ENCODE results near the gene DPH6.
A peak's percentile ranks its signal among the peaks of the same experiment; 100 is the strongest.
"Not testable (repeated sequence)": the region's sequence is repeated elsewhere in the genome, so short reads cannot be mapped to it uniquely, and the experiment has no call there.

DPH6 gene, protein sequence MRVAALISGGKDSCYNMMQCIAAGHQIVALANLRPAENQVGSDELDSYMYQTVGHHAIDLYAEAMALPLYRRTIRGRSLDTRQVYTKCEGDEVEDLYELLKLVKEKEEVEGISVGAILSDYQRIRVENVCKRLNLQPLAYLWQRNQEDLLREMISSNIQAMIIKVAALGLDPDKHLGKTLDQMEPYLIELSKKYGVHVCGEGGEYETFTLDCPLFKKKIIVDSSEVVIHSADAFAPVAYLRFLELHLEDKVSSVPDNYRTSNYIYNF

DNA sequence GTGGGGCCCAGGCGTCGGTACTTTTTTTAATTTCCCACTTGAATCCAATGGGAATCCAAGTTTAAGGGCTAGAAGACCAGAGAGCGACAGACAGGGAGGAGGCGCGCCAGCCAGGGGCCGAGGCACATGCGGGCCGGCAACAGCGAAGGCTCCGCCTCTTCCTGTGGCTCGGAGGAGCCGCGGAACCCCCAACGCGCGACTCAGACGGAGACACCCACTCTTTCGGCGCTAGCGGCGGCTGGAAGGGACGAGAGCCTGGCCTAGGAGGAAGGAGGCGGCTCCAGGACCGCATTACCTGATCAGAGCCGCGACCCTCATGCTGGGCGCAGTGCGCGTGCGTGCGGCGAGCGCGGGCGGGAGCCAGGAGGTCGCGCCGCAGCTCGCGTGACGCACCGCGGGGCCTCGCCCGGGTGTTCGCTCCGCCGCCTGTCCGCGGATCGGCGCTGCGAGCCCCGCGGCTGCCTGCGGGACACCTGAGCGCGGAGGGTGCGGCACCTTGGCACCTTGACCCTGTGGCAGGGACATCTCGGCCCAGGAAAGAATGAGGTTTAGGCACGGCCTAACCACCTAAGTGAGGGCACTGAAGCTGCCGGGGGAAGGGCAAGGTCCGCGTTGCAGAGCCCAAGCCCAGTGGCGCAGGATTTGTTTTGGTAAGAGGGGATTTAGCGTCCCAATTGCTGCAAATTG lies at the start of gene DPH6:
Gene DPH6 (minus strand): TSS at position 342 of the 687 bp plus-strand sequence. CDS start 24 bp downstream, at position 318.
- peak; percentile 87 for DNase-seq

DNA sequence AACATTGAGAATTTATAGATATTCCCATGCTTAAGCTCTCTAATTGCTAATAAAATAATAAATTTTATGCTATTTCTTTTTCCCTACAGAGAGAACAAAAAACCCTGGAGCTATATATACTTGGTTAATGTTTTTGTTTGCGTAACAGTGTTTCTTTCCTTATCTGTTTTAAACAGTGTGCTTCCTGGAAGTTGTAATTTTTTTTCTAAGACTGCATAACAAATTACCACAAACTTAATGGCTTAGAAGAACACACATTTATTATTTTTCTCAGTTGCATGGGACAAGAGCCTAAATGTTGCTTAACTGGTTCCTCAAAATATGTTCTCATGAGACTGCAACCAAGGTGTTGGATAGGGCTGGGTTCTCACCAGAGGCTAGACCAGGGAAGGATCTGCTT lies 49.7 kb upstream of the DPH6 start:
- no peak for DNase-seq

DNA sequence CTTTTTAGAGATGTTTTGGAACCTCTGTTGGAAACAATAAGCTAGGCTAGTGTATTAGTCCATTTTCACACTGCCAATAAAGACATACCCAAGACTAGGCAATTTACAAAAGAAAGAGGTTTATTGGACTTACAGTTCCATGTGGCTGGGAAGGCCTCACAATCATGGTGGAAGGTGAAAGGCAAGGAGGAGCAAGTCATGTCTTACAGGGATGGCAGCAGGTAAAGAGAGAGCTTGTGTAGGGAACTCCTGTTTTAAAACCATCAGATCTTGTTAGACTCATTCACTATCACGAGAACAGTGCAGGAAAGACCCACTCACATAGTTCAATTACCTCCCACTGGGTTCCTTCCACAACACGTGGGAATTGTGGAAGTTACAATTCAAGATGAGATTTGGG lies 46.0 kb upstream of the DPH6 start:
- DNase-seq: not testable (repeated sequence)

DNA sequence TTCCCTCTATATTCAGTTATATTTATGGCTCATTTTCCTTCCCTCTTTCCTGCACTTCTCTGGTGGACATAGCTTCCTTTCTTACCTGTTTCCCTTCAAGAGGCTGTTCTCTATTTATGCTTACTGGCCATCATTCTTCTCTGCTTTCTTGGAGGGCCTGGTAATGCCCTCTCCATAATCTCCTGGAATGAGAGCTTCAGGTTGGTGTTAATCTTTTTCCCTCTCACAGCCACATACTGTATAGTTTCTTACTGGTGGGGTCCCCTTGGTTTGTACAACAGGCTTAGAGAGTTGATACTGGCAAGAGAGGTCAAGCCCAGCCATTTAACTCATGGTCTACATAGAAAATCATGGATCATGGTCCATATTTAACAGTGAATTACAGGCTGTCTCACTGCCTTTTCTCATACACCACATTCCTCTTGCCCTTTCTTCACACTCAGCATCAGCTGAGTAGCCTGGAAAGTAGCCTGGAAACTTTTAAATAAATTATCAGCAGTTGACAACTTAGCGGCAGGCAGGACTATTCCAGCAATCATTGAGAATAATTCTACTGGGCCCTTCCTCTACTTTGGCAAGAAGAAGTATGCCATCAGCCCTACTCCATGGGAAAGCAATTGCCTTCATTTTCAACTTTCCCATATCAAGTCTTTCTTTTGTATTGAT lies 38.0 kb upstream of the DPH6 start:
- DNase-seq: no peak

DNA sequence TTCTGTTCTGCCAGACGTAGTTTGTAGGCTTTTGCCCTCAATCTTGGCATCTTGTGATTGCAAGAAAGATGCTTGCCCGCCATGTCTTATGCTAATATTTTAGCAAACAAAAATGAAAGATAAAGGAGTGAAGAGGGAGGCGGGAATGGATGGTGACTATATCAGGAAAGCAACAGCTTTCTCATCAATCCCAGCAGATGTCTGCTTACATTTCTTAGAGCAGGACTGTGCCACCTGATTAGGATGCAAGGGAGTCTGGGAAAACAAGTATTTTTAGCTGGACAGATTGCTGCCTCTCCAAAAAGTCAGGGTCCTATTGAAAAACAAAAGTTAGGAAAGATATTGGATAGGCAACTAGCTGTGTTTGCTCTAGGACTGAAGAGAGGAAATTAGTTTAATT lies 34.6 kb upstream of the DPH6 start:
- no peak for DNase-seq

DNA sequence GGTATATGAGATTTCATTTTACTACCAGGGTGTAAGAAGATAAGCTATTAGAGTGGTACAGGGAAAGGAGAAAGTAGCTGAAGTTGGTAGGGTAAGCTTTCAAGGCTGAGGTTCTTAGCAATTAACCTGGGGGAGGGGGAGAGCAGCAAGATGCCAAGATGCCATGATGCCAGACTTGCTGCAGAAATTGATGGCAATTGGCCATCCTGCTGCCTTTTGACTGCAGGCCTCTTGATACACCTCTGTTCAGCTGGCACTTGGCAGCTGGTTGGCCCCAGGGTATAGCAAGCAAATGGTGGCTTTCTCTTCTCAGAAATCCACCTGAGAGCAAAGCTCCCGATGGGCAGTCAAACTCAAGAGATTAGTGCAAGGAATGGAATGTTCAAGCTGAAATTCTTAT lies 21.4 kb upstream of the DPH6 start:
- no peak for DNase-seq

DNA sequence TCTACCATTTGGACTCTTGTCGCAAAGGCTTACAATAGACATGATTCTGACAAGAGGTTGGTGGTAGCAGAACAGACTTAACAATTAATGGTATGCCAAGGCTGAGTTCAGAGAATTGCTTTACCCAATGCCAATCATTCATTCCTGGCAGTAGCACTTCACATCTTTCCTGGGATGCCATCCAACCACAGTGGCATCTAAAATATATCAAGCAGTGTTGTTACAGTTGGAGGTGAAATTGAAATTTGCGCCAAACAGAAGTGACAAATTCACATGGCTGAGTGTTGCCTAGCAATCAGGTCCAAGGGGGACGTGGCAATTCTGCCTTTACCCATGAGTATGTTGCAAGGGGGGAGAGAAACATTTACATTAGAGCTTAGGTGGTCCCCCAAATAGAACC lies 21.0 kb upstream of the DPH6 start:
- DNase-seq: no peak

DNA sequence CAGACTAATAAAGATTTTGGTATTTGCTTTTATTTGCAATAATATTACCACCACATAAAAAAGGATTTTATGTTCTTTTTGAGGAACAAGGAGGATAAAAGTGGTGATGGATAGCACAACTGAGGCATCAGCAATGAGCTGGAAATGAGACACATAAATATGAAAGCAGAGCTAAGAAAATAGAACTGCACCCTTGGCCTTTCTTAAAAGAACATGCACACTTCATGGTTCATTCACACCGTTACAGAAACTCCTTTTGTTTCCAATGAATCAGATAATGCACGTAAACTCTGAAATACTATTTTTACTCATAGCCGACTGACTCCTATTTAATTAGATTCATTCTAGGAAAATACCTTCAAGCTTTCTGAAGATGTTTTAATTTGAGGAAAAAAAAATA lies 19.9 kb upstream of the DPH6 start:
- DNase-seq: no peak

DNA sequence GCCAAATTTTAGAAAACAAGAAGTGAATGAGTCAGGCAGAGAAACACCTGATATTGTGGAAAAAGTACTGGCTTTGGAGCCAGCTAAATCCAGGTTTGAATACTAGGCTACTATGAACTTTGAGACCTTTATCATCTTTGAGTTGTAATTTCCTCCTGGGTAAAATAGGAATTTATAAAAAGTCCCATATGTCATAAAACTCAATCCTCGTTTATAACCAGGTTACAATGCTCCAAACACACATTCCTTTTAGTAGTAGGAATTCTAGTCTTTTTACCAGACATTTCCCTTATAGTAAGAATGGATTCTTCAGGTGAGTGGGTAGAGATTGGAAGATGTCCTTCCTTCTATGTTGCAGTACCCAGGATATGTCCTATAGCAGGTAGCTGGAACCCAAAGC lies 16.7 kb upstream of the DPH6 start:
- DNase-seq: no peak

DNA sequence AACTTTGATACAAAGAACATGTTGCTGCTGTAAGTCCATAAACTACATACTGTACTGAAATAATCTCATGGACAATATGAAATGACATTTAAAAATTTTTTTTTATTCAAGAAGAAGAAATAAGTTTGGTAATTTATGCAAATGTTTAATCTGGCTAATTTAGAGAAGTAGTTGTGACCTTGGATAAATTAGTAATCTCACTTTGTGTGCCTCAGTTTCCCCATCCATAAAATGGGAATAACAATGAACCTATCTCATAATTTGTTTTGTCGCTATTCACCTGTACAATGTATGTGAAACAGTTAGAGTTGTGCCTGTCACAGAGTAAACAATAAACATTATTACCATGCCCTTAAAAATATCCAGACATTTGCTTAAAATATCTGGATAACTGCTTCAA lies 15.3 kb upstream of the DPH6 start:
- no peak for DNase-seq

DNA sequence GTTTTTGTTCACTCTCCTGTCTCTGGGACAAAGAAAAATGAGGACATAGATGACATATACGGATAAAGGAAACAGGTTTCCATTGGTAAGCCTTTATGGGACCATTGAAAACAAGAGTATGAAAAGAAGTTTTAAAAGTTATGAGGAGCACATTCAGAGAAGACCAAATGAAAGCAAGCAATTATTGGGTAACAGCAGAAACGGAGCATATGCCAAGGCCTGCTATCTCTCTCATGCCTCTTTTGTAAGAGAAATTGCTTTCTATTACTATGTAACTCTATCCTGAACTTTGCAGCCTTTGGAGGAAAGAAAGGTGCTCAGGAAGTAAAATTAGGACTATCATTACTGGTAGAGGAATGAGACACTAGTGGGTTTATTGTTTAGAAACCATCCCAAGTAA lies 14.9 kb upstream of the DPH6 start:
- no peak for DNase-seq

DNA sequence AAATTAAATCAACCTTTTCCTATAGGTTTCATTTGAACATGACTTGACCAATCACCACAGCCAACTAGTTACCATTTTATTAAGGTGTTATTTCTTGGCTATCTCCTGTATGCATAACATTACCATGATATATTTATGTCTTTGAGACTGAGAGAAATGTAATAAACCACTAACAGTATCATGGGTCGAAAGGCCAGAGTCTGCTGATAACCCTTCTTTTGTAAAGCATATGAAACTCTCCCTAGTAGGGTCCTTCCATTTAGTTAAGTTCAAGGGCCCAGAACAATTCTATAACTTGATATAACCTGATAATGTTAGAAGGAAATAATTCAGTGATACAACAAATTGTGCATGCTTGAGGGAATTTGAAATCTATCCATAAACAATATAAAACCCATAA lies 14.3 kb upstream of the DPH6 start:
- no peak for DNase-seq

DNA sequence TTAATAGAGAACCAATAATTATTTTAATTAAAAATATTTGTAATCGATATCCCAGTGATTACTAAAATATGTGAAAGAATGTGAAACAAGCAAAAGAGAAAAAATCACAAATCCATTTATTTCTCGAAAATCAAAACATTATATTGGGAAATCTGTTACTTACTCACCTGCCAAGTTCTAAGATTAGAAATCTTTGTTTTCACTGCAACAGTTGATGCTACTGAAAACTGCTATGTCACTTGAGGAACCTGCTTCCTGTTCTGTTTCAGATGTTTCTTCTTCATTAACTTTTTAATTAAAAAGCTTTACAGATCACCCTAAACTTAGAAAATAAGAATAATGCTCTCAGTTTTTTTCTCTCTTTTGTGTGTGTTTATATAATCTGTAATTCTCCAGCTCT lies 13.7 kb upstream of the DPH6 start:
- DNase-seq: no peak

DNA sequence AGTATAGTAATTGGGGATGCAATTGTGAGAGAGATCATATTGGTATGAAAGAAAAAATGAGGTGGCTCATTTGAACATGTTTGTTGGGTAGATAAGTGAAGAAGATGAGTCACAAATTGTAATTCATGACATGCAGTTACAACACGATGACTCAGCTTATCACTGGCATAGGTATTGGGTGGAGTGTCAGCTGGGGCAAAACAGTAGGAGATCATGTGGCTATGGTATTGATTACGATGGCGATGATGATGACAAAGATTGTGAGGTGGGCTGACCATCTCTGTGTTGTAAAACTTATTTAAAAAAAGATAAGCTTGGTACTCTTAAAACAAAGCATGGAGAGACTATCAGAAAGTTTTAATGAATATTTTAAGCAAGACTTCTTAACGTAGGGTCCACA lies 11.6 kb upstream of the DPH6 start:
- DNase-seq: peak; percentile 76

DNA sequence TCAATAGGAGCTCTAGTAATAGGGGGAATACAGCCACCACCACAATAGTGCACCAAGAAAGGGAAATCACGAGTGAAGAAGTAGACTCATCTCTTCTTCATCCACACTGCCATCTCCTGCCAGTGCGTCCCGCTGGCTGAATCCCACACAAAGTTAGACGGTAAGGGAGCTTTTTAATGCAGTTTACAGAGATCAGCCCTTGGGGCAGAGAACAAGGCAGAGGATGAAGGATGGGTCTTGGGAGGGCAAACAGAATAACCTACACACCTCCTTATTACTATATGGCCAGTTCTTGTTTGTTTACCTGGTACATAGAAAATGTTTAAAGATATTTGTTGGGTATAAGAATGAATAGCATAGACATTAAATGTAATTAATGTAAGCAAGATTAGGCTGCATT lies 11.0 kb upstream of the DPH6 start:
- no peak for DNase-seq

DNA sequence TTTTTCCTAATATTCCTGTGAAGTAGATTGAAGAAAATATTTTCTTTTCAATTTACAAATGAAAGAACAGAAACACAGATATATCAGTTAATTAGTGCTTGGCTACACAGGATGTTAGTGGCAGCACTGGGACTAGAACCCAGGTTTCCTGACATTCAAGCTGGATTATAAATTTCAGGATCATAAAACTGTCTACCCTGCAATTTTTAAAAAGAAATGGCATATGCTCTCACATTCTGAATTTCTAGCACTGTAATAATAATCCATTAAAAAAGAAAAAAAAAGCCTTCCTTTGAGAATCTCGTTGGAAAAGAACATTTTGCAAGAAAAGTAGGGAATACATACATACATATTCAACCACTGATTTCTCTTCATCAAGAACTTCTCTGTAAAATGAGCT lies 9.3 kb upstream of the DPH6 start:
- no peak for DNase-seq

DNA sequence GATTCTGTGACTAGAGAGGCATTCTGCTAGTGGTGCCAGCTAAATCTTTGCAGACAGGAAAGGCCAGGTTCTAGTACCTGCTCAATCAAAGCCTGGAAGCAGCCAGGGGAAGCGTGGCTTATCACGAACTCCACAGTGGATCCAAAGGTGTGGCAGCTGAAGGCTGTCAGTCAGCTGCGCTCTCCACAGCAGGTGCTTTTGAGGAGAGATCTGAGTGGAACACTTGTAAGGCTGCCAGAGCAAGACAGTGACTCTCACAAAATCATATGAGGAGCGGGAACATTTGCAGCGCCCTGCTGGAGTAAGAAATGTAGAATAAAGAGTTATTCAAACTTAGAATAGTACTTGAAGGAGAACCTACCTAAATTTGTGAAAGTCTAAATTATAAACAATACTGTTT lies 5.0 kb upstream of the DPH6 start:
- DNase-seq: no peak

DNA sequence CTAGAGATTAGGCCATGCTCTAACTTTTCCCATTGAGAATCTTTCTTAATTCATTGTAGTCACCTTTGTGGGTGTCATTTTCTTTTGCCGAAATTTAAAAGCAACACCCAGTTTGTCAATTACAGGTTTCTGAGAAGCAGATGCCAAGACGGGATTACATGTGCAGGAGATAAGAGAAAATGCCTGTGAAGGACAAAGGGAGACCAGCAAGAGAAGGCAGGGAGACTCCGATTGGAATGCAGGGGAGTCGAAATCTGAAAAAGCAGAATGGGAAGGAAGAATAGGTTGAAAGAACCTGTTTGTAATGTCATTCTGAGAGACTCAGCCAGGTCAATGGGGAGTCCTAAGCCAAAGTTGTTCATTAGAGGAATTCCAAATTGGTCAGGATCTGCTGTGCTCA lies 3.6 kb upstream of the DPH6 start:
- DNase-seq: no peak

DNA sequence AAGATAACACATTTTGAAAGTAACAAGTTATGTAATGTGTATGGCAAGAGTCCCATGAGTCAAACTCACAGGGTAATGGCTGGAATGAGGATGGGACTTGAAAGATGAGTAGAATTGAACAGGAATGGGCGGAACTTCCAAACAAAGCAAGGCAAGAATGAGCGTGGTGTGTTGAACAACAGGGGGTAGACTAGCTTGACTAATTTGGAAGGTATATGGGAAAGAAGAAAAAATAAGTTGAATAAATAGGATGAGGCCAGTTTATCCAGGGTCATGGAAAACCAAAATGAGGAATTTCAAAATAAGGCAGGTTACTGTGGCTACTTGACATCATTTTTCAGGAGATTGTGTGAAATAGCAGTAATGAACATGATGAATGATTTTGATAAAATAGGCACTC lies 2.5 kb upstream of the DPH6 start:
- no peak for DNase-seq

DNA sequence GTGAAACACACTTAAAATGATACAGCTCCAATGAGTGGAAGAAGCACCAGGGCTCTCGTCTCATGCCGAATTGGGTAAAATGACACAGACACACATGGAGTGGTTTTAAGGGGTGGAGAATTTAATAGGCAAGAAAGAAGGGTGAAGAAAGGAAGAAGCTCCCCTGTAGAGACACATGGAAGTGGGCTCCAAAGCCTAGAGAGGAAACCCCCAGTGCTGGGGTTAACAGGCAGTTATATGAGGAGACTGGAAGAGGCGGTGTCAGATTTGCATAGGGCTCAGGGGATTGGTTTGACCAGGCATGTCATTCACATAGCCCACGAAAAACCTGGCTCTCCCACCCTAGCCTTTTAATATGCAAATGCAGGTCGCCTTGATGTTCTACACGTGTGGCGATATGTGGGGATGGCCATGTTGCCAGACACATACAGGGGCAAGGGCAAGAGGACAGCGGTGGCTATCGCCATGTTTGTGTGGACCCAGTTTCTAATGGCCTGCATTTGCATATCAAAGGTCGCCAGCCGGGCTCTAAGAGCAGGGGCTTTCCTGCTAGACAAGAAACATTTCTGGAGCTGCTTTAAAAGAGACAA lies 1.9 kb upstream of the DPH6 start:
- no peak for DNase-seq

DNA sequence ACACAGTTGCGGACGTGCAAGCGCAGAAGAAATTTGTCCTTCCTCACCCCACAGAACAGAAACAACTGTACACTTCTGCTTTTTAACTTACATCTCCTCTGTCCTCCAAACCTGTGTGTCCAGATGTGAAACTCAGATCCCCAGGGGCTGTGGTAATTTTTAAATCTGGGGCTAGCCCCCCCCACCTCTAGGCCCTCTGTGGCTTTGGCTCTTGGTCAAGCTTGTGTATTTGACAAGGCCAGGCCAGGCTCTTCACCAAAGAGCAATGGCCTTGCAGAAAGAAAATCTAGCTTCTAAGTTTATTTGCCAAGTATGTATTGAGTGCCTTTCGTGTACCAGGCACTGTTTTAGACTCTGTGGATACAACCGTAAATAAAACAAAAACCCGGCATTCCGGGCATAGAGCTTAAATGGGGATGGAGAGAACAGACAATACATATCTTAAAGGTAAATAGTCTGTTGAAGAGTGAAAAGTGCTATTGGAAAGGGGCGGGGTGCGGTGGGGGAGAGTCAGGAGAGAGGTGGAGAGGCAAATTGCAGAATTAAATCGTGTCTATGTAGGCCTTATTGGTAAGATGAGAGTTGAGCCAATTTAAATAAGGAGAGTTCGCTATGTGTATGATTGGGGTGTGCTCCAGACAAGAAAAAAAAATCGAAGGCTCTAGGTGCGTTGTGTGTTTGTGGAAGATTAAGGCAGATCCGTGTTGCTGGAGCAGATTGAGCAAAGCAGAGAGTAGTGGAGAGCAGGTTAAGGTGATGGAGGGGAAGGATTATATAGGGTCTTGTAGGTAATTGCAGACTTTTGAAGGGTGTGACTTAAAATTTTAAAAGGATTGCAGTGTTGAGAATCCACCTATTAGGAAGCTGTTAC lies 781 bp upstream of the DPH6 start:
- DNase-seq: no peak

DNA sequence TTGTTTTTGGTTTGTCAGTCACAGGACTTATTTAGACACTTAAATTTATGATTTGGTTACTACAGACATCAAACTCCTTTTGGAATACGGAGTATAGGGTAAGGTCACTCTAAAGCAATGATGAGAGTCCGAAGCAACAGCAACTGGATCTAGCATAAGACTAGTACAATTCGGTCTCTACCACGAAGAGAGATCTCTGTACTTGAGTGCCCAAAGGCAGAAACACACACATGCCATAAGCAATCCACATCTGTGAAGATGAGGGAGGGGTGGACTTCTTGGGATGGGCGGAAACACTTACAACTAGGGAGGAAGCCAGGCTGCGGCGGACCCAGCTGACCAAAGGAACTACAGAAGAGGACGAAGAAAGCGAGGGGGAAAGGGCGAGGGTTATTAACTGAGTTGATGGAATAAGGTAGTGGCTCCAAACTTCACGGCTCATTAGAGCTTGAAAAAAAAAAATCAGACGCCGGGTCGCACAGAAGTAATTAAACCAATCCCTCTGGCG lies 595 bp downstream of the DPH6 start:
- DNase-seq: peak; percentile 74

DNA sequence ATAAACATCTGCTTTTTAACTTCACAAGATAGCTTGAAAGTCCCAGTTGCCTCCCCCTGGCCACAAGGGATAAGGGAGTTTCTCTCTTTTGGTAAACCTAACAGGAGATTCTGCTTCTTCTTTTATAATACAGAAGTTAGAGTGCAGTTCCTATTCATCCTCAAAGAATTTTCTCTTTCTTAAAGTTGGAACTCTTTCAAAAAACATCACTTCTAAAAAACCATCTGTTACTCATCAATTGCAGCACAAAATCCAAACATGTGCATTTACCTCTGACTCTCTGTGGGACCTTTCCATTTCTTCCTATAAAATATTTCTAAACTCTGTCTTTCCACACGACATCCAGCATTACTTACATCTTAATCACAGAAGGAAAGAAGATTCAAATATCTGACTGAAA lies 5.1 kb downstream of the DPH6 start:
- peak; percentile 74 for DNase-seq
